Endothelial cell of umbilical vein (primary cell): ENCODE measurements around the gene SHBG. TPM values are rescaled to one million over a fixed set of nuclear protein-coding genes. Genes with fewer than 3 reads are reported as not detected.

Experiments
- BruUV-seq: library from RNA; stranded (reverse); fragments of 400-500 nt; replicated peaks from 2 replicates; lab custom pipeline; 2021; lab: Mats Ljungman, UMichigan
- CTCF ChIA-PET: fragments of 300-600, 350-600 bp; sonication (Branson Sonifier 250); formaldehyde crosslinking; loops from one replicate; lab custom pipeline; 2021; ENCODE audit warnings: antibody characterized with exemption, inconsistent platforms; lab: Charles Lee
- POLR2A ChIA-PET: fragments of 300-600, 350-600 bp; sonication (Branson Sonifier 250); formaldehyde crosslinking; loops from one replicate; lab custom pipeline; 2021; ENCODE audit warnings: antibody characterized with exemption, inconsistent platforms; lab: Charles Lee
- DNase-seq: peaks from one replicate; pipeline ENCODE4 v3.0.0-alpha.2; 2011; ENCODE audit warnings: low read depth, low spot score
- FAIRE-seq: peaks from 2 replicates; lab custom pipeline; 2011; peaks lifted over from hg19 to GRCh38; lab: Jason Lieb, UNC
- H2AFZ ChIP-seq: 2 replicates; pipeline ENCODE4 v1.6.0; 2012; ENCODE audit warnings: low read depth, low read length, control low read depth, inconsistent platforms
- H3K27ac ChIP-seq: 2 replicates; pipeline ENCODE4 v1.5.1; 2011; ENCODE audit warnings: low read depth, mild to moderate bottlenecking, control low read depth, low read length, moderate library complexity; ENCODE audit not compliant: insufficient read depth
- H3K27me3 ChIP-seq, 2 experiments: 2 replicates each; pipeline versions ENCODE4 v1.6.0 to v1.6.1; 2011; ENCODE audit warnings: low read length in 2 of 2, mixed read lengths in 1 of 2; ENCODE audit not compliant: control insufficient read depth in 2 of 2, insufficient read depth in 2 of 2
- H3K36me3 ChIP-seq, 2 experiments: 2 replicates in 1 of 2; 3 replicates in 1 of 2; pipeline ENCODE4 v1.5.1; 2011; ENCODE audit warnings: low read length in 2 of 2, mild to moderate bottlenecking in 1 of 2, moderate library complexity in 1 of 2; ENCODE audit not compliant: control insufficient read depth in 2 of 2, insufficient read depth in 2 of 2; ENCODE audit errors: extremely low read depth in 1 of 2
- H3K4me1 ChIP-seq: 3 replicates; pipeline ENCODE4 v1.5.1; 2011; ENCODE audit warnings: mild to moderate bottlenecking, low read length; ENCODE audit not compliant: control insufficient read depth, insufficient read depth; ENCODE audit errors: extremely low read depth
- H3K4me2 ChIP-seq: 2 replicates; pipeline ENCODE4 v1.6.1; 2011; ENCODE audit warnings: low read length, control low read depth, mixed read lengths; ENCODE audit not compliant: insufficient read depth
- H3K4me3 ChIP-seq, 3 experiments: fragments of 200-600 bp in 1 of 3; sonication (generic), shearing (Covaris generic) in 1 of 3; replicated peaks in 1 of 3; 2 replicates each; pipeline ENCODE4 v1.5.1; 2011 to 2016; ENCODE audit warnings: control low read depth in 3 of 3, low read length in 3 of 3, mild to moderate bottlenecking in 2 of 3, inconsistent platforms in 1 of 3, low read depth in 1 of 3, moderate library complexity in 1 of 3; ENCODE audit not compliant: insufficient read depth in 1 of 3
- H3K79me2 ChIP-seq: 2 replicates; pipeline ENCODE4 v1.6.0; 2012; ENCODE audit warnings: low read length, inconsistent platforms; ENCODE audit not compliant: control insufficient read depth, insufficient read depth
- H3K9ac ChIP-seq: replicated peaks from 2 replicates; pipeline ENCODE3; 2011; ENCODE audit warnings: low read length, control low read depth; ENCODE audit not compliant: insufficient read depth; ENCODE audit errors: extremely low read depth
- H3K9me1 ChIP-seq: replicated peaks from 3 replicates; pipeline ENCODE4 v1.6.0; 2011; ENCODE audit warnings: mild to moderate bottlenecking, low read length; ENCODE audit not compliant: control insufficient read depth, insufficient read depth; ENCODE audit errors: extremely low read depth
- H3K9me3 ChIP-seq: replicated peaks from 2 replicates; pipeline ENCODE4 v1.5.1; 2012; ENCODE audit warnings: low read length, inconsistent platforms; ENCODE audit not compliant: control insufficient read depth, insufficient read depth
- H4K20me1 ChIP-seq: replicated peaks from 2 replicates; pipeline ENCODE3; 2011; ENCODE audit warnings: mild to moderate bottlenecking, low read length; ENCODE audit not compliant: control insufficient read depth, insufficient read depth; ENCODE audit errors: extremely low read depth
- CTCF ChIP-seq, 2 donors: IDR thresholded peaks; 1 replicate in 1 of 2; 2 replicates in 1 of 2; pipeline ENCODE4 v1.5.1; 2011; ENCODE audit warnings: low read length in 2 of 2, mild to moderate bottlenecking in 2 of 2, moderate library complexity in 2 of 2, control low read depth in 1 of 2, inconsistent platforms in 1 of 2, low read depth in 1 of 2; ENCODE audit not compliant: insufficient read depth in 1 of 2; ENCODE audit errors: extremely low read depth in 1 of 2
- EZH2 ChIP-seq: IDR thresholded peaks from 2 replicates; pipeline ENCODE4 v1.6.1; 2012; ENCODE audit warnings: borderline replicate concordance, low read depth, mild to moderate bottlenecking, moderate library complexity, low read length, inconsistent platforms; ENCODE audit not compliant: severe bottlenecking
- FOS ChIP-seq: IDR thresholded peaks from 2 replicates; pipeline ENCODE4 v1.6.1; 2011; ENCODE audit warnings: mild to moderate bottlenecking, low read length, moderate library complexity, borderline replicate concordance; ENCODE audit not compliant: insufficient read depth
- GATA2 ChIP-seq: IDR thresholded peaks from 2 replicates; pipeline ENCODE4 v1.7.0; 2011; ENCODE audit warnings: low read depth, mild to moderate bottlenecking, moderate library complexity, mixed read lengths, low read length; ENCODE audit not compliant: insufficient read length, insufficient read depth
- JUN ChIP-seq: IDR thresholded peaks from 2 replicates; pipeline ENCODE4 v1.6.1; 2011; ENCODE audit warnings: borderline replicate concordance, low read depth; ENCODE audit not compliant: insufficient read length, insufficient read depth
- MAX ChIP-seq: IDR thresholded peaks from 2 replicates; pipeline ENCODE4 v1.6.1; 2011; ENCODE audit not compliant: insufficient read depth, insufficient read length
- MYC ChIP-seq: IDR thresholded peaks from one replicate; pipeline ENCODE4 v1.6.1; 2011; ENCODE audit warnings: mild to moderate bottlenecking, low read depth, low read length
- POLR2A ChIP-seq: IDR thresholded peaks from 2 replicates; pipeline ENCODE4 v1.6.1; 2012; ENCODE audit warnings: low read depth, mild to moderate bottlenecking, control low read depth, low read length
- POLR2AphosphoS5 ChIP-seq: IDR thresholded peaks from 2 replicates; pipeline ENCODE4 v1.6.1; 2012; ENCODE audit warnings: low read depth, mild to moderate bottlenecking, control low read depth, low read length, moderate library complexity; ENCODE audit not compliant: insufficient read depth
- dilution Hi-C: fragments of 300-500 bp; cut with MboI; formaldehyde crosslinking; loops from one replicate; pipeline ENCODE4 v1.15.0; 2019; ENCODE audit warnings: low sequenced_read_pairs; ENCODE audit not compliant: extremely low pct_ligation_motif_present
- intact Hi-C: fragments of 100-400 bp; cut with micrococcal nuclease; formaldehyde crosslinking; loops from one replicate; pipeline ENCODE4 v1.10.0; 2022
- polyA plus RNA-seq, 4 experiments: library from polyadenylated mRNA; depleted of rRNA in 3 of 4; stranded (reverse) in 3 of 4; unstranded in 1 of 4; fragments of >200 nt; gene quantifications; 2 replicates each; pipeline versions ENCODE4 v1.2.1 to v1.2.3, GENCODE V29; 2011 to 2012; ENCODE audit warnings: missing spikeins in 1 of 4
- total RNA-seq: library from RNA; stranded (reverse); gene quantifications from 2 replicates; pipeline ENCODE4 v1.2.3, GENCODE V29; 2021

SHBG gene
- total and polyA plus RNA-seq, 2 donors (not counting 3 experiments of a cell fraction or from before 2014, with no cell fraction given) = 0.51 TPM; not detected in 1

- Histone ChIP-seq H3K27me3 (no peaks in the 10 kb centered on the region), H3K4me2 (no peak overlapping the region), H2AFZ (no peak overlapping the region), H3K27ac (no peak overlapping the region), H3K9me3 (no peaks in the 10 kb centered on the region), H3K4me1 (no peaks in the 10 kb centered on the region), H3K79me2 (peaks cover 23% of the 10 kb centered on the region), H3K9me1 (no peaks in the 10 kb centered on the region), H4K20me1 (no peaks in the 10 kb centered on the region), H3K9ac (no peak overlapping the region), H3K4me3 (no peak overlapping the region), H3K36me3 (peaks cover 7 to 21% of the 10 kb centered on the region in 2 experiments)
- no peak for TF ChIP-seq MAX
- TF ChIP-seq JUN = no peak
- no peak for TF ChIP-seq MYC
- TF ChIP-seq EZH2 = no peak
- TF ChIP-seq POLR2AphosphoS5 = no peak
- no peak for TF ChIP-seq GATA2
- no peak for TF ChIP-seq CTCF (IDR thresholded peaks at IDR 0.05; ENCODE audit: extremely low read depth in 1 of 2, insufficient read depth in 1 of 2, low read depth in 1 of 2, low read length in 2 of 2)
- no peak for TF ChIP-seq POLR2A
- no peak for TF ChIP-seq FOS
- FAIRE-seq (no peak), DNase-seq (no peak)
- BruUV-seq = no TSS peak
- dilution Hi-C loops = no loop called here
- POLR2A ChIA-PET = no interaction called here
- intact Hi-C loops = no loop called here
- CTCF ChIA-PET = interaction anchor here (0.9 kb wide), 1 partner anchor 8 kb away, joined by 3 read pairs; the partner anchor contains the start of gene FXR2
Observed at GRCh38 chr17:7606280-7606679, 23.7 kb upstream of the SHBG start.
